ENCODE data around the gene CFAP68. TPM values are rescaled to one million over a fixed set of nuclear protein-coding genes. Genes with fewer than 3 reads are reported as not detected.
A peak's percentile ranks its signal among the peaks of the same experiment; 100 is the strongest.
"Not testable (repeated sequence)": the region's sequence is repeated elsewhere in the genome, so short reads cannot be mapped to it uniquely, and the experiment has no call there.

CFAP68 gene
- total RNA-seq, 1 experiment from 2014 or later = 11.9 TPM

- DNase-seq (ENCODE audit: low spot score) = no peak
These were observed 38.4 kb downstream of the CFAP68 start for GRCh38 chr11:111917788-111918187.

- DNase-seq (ENCODE audit: low spot score) = peak; percentile 98
These were observed 39.3 kb downstream of the CFAP68 start, which contains the start of gene C11orf52 for GRCh38 chr11:111918390-111919256. Gene C11orf52 (plus strand): TSS chr11:111918913. CDS start chr11:111918973, 60 bp downstream.

- no peak for DNase-seq (ENCODE audit: low spot score)
These were observed 41.6 kb downstream of the CFAP68 start for GRCh38 chr11:111920908-111921307.

GRCh38 chr11:111921541-111922230, 42.3 kb downstream of the CFAP68 start:
- DNase-seq (ENCODE audit: low spot score) = no peak

GRCh38 chr11:111922803-111923202, 43.5 kb downstream of the CFAP68 start:
- DNase-seq (ENCODE audit: low spot score) = no peak

- DNase-seq (ENCODE audit: low spot score) = no peak
These were observed 44.0 kb downstream of the CFAP68 start for GRCh38 chr11:111923351-111923788.

- DNase-seq (ENCODE audit: low spot score) = no peak
These were observed 44.6 kb downstream of the CFAP68 start for GRCh38 chr11:111923951-111924350.

GRCh38 chr11:111925953-111926352, 46.6 kb downstream of the CFAP68 start:
- DNase-seq (ENCODE audit: low spot score) = no peak

GRCh38 chr11:111926505-111927391, 47.4 kb downstream of the CFAP68 start:
- peak; percentile 99 for DNase-seq (ENCODE audit: low spot score)

GRCh38 chr11:111930472-111930871, 51.1 kb downstream of the CFAP68 start:
- DNase-seq (ENCODE audit: low spot score) = no peak

GRCh38 chr11:111932611-111932950, 53.2 kb downstream of the CFAP68 start:
- DNase-seq (ENCODE audit: low spot score) = no peak

GRCh38 chr11:111933176-111933575, 53.8 kb downstream of the CFAP68 start:
- DNase-seq (ENCODE audit: low spot score) = not testable (repeated sequence)

GRCh38 chr11:111933872-111934271, 54.5 kb downstream of the CFAP68 start:
- DNase-seq (ENCODE audit: low spot score) = no peak

- no peak for DNase-seq (ENCODE audit: low spot score)
These were observed 55.0 kb downstream of the CFAP68 start for GRCh38 chr11:111934306-111934705.

Small RNA genes lying within 50 kb of the gene (small RNA-seq; reads per million reads assigned to genes)
- gene C11orf52 (not detected), gene GNG5P3 (not detected), gene RNA5SP351 (not detected), gene RPL37AP8 (0.43 reads per million)

Other genes with a start within 250 kb of the CFAP68 start
- gene PPP2R1B, start 113.2 kb upstream of the CFAP68 start, total RNA-seq (2014; rRNA removed; shearing (Covaris generic)) = 25.9 and 28.7 TPM in 2 replicates
- gene ALG9, start 8.0 kb upstream of the CFAP68 start, total RNA-seq (2014; rRNA removed; shearing (Covaris generic)) = 16.5 and 23.9 TPM in 2 replicates
- gene FDXACB1, start 376 bp upstream of the CFAP68 start, total RNA-seq (2014; rRNA removed; shearing (Covaris generic)) = 1.8 and 3.1 TPM in 2 replicates
- not detected in 2 replicates for gene CRYAB, start 32.2 kb downstream of the CFAP68 start, total RNA-seq (2014; rRNA removed; shearing (Covaris generic))
- gene HSPB2, start 33.2 kb downstream of the CFAP68 start, total RNA-seq (2014; rRNA removed; shearing (Covaris generic)) = not detected in 2 replicates
- 4.3 and 6.3 TPM in 2 replicates for gene C11orf52, start 39.4 kb downstream of the CFAP68 start, total RNA-seq (2014; rRNA removed; shearing (Covaris generic))
- 2.0 and 2.6 TPM in 2 replicates for gene DIXDC1, start 57.8 kb downstream of the CFAP68 start, total RNA-seq (2014; rRNA removed; shearing (Covaris generic))
- gene DLAT, start 145.9 kb downstream of the CFAP68 start, total RNA-seq (2014; rRNA removed; shearing (Covaris generic)) = 37.2 and 42.4 TPM in 2 replicates
- gene PIH1D2, start 194.5 kb downstream of the CFAP68 start, total RNA-seq (2014; rRNA removed; shearing (Covaris generic)) = 0.52 and 0.97 TPM in 2 replicates
- 11.0 and 13.4 TPM in 2 replicates for gene NKAPD1, start 194.8 kb downstream of the CFAP68 start, total RNA-seq (2014; rRNA removed; shearing (Covaris generic))
- gene TIMM8B, start 207.2 kb downstream of the CFAP68 start, total RNA-seq (2014; rRNA removed; shearing (Covaris generic)) = 212 and 216 TPM in 2 replicates
- gene SDHD, start 207.3 kb downstream of the CFAP68 start, total RNA-seq (2014; rRNA removed; shearing (Covaris generic)) = 144 and 195 TPM in 2 replicates